Left cardiac atrium (tissue), 4 donors: ENCODE data around the gene MSH5. TPM values are rescaled to one million over a fixed set of nuclear protein-coding genes. Genes with fewer than 3 reads are reported as not detected.

ENCODE experiments used
- ATAC-seq, 2 donors: fragments of 200-7000 bp; cut with Tn5 transposase; one replicate each; pipeline ENCODE4 v1.9.1; 2020; ENCODE audit warnings: mild to moderate bottlenecking in 2 of 2, moderate library complexity in 2 of 2
- DNase-seq: peaks from one replicate; pipeline ENCODE4 v3.0.0-alpha.2; 2020
- intact Hi-C, 2 donors: fragments of 100-400 bp; cut with DNase I; formaldehyde crosslinking; loops; one replicate each; pipeline versions ENCODE4 v1.14.1 to v1.15.1; 2022 to 2023
- total RNA-seq, 2 donors: library from RNA; stranded (reverse); fragmentation: NEBNext Ultra II Directional; extraction: Animal tissue kit (Norgen Biotek cat#: 25700); gene quantifications; one replicate each; pipeline ENCODE4 v1.2.1, GENCODE V29; 2021
- donor health status: DM: no; HTN: yes; CAD: no.
- donor health status: DM: no; HTN: yes; CAD: no; lungs with severe emphysema.
- donor health status: DM: yes; HTN: yes; CAD: no.
- donor health status: Dilated cardiomyopathy.

MSH5 gene
- total RNA-seq, 2 donors from 2014 or later: 2.6 to 3.0 TPM

DNA sequence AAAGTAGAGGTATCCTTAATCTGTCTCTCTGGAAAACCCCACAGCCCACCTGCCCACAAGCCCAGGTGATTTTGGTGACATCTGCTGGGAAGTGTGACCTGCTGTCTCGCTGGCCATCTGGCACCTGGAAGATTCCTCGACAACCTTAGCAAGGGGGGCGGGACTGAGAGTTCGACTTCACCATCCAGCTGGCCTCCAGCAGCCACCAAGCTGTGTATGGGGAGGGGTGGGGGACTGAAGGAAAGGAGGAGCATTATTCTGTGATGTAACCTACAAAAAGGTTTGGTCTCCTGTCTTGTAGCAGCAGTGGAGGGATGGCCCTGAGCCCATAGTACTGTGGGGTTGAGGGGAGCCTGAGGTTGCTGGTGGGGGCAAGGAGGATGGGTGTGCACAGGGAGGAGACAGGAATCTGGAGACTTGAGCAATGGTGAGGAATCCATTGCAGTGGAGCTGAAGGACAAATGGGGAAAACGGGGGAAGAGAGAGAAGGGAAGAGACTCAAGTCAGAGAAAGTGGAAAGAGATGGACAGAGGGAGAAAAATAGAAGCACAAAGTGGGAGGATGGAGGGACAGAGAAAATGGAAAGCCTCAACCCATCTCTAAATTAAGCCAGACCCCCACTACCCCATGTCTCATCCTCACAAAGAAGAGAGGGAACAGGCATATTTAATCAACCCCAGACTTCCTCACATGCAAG lies 29.1 kb upstream of the MSH5 start:
- DNase-seq (no peak), ATAC-seq (no peak)
- intact Hi-C loops: no loop called here

DNA sequence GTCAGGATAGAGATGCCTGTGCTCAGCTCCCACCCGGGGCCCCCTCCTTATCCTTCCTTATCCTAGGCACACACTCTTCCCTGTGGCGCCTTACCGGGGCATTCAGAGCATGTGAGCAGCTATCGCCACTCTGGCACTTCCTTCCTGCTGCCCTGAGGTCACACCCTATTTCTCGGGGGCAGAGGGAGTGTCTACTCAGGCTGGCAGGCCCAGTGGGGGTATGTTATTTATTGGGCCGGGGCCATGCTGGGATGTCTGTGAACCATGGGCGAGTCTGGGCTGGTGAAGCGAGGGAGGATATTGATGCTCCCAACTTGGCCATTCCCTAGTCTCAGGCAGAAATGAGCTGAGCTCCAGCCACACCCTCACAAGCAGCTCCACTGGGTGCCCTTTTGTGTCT lies 28.6 kb upstream of the MSH5 start:
- DNase-seq (no peak), ATAC-seq (peak in 1 of 2 donors; percentile 29)
- intact Hi-C loops: no loop called here

DNA sequence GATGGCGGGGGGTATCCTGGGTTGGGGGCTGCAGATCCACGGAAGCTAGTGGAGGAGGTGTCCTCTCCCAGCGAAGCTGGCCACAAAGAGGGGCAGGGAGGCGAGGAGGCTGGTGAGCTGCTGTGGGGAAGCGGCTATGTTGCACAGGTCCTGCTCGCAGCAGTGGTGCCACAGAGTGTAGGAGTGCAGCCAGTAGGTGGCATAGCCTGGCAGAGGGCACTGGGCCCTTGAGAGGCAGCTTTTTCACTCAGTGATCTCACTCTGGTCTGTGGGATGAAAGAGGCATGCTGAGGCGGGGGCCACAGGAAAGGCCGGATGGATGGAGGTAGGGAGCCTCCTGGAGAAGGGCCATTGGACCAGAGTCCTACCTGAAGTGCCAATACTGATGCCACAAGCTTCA lies 27.5 kb upstream of the MSH5 start:
- intact Hi-C loops: no loop called here
- DNase-seq: no peak
- ATAC-seq: peak in 1 of 2 donors; percentile 44

DNA sequence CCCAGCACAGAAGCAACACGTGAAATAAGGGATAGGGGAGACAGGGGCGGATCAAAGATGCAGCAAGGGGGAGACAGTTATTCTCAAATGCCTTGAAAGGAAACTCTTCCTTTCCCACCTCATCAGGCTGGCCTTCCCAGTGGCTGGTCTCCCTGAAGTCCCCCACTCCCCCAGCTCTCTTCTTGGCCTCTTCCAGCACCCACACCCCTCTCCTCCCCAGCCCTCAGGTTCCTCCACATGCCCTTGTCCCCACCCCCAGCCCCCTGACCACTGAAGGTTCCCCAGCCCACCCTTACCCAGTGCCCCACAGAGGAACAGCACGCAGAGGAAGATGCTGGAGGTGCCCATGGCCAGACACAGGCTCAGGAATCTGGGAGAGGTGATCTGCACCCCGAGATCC lies 26.3 kb upstream of the MSH5 start:
- intact Hi-C loops: no loop called here
- no peak for ATAC-seq
- no peak for DNase-seq

DNA sequence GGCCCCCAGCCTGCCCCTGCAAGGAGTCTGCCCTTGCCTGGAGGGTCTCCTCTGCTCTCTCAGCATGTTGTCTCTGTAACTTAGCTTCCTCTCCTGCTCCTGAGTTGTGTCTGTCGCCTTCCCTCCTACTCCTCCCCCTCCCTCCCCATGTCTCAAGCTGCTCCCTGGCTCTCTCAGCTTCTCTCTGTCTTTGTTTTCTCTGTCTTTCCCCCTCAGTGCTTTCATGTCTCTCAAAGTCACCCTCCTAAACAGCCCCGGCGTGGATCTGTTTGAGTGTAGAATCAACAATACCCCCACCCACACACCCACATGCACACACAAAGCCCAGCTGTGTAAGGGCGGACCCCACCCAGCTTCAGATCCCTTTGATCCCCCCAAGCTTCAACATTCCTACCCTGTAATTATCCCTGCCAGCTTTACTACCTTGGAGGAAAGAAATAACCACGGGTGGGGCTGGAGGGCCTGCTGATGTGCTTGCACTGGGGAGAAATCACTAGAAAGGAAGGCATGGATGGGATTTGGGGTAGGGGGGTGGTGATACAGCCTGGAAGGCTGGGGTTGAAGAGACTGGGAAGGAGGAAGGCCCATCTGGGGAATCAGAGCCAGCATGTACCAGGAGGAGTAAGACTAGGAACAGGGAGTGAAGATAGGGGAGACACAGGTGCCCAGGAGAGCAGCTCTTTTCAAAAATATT lies 25.7 kb upstream of the MSH5 start:
- intact Hi-C loops: no loop called here
- no peak for ATAC-seq
- no peak for DNase-seq

DNA sequence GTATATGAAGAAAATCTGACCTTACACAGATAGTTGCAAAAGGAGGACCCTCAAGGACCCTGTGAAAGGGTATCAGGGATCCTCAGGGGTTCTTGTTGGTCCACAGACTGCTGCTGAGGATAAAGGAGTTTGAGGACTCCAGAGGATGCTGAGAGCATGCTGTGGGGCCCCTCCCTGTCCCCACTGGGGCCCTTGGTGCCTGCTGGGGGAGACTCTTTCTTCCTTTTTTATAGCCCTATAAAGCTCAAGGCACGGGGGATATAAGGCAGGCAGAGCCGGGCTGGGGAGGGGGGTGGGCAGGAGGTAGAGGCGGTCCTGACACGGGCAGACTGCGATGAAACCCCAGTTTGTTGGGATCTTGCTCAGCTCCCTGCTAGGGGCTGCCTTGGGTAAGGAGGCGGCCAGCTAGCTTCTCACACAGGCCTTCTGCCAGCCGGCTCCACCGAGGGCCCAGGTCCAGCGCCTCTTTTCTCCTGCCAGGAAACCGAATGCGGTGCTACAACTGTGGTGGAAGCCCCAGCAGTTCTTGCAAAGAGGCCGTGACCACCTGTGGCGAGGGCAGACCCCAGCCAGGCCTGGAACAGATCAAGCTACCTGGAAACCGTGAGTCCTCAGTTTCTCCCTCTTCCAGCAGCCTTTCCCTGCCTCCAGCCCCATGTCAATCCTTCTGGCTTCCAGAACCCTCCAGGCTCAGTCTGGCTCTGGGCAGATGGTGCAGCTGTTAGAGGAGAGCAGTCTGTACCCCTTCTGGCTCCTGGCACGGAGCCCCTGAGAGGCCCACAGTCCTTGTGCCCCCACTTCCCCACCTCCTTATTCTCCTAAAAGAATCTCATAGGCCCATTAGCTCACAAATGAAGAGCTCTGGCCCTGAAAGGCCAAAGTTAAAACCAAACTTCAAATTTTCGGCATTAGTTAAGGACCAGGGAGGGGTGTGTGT lies 24.5 kb upstream of the MSH5 start, which contains the start of gene LY6G6D:
LY6G6D (plus strand) TSS at position 327 of the 937 bp plus-strand sequence; CDS start at position 335, 8 bp downstream.
- ATAC-seq: no peak
- intact Hi-C loops: no loop called here
- no peak for DNase-seq

DNA sequence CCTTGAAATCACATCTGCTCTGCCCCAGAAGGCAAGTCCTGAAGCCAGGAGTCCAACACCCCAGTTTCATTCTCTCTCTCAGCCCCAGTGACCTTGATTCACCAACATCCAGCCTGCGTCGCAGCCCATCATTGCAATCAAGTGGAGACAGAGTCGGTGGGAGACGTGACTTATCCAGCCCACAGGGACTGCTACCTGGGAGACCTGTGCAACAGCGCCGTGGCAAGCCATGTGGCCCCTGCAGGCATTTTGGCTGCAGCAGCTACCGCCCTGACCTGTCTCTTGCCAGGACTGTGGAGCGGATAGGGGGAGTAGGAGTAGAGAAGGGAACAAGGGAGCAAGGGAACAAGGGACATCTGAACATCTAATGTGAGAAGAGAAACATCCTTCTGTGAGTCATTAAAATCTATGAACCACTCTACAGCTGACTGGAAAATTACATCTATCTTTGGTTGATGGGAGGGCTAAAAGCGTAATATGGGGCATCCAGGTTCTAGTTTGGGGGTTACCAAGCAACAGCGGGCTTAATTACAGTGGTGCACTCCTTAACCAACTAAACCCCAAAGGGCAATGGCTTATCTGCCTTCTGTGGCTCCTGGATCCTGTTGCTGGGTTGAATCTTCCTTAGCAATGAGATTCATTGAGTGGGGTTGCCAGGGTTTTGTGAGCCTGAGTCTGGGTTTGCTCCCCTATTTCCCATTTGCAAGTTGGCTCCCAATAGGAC lies 22.1 kb upstream of the MSH5 start:
- no peak for ATAC-seq
- no peak for DNase-seq
- intact Hi-C loops: no loop called here

DNA sequence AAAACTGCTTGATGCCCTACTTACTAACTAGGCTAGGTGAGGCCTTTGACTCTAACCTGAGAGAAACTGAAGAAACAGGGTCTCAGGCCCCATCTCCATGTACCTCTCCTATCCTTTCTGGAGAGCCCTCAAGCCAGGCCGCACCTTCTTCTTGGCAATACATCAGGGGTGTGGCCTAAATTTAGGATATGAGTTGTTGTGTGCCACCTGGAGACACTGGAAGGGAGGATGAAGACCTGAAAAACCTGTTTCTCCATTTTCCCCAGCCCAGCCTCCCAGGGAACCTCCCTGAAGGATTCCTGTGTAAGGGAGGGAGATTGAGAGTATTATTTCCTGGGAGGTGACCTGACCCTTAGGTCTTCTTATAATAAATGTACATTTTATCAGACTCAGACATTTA lies 21.5 kb upstream of the MSH5 start:
- ATAC-seq: no peak
- intact Hi-C loops: no loop called here
- DNase-seq: no peak

DNA sequence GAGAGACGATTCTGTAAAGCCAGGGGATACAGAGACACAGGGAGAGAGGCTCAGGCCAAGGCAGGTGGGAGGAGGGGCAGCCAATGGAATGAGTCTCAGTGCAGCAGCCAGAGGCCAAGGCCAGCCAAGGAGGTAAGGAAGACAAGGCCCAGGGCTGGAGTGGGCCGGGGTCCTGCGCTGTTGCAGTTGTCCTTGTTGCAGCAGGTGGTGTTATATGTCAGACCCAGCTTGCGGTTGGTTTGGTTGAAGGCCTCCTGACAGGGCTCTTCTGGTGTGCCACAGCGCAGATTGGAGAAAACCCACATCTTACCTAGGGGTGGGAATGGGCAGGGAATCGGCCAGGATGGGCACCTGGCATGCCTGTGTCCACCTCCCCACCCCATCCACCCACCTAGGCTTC lies 20.8 kb upstream of the MSH5 start:
- intact Hi-C loops: no loop called here
- no peak for DNase-seq
- no peak for ATAC-seq

DNA sequence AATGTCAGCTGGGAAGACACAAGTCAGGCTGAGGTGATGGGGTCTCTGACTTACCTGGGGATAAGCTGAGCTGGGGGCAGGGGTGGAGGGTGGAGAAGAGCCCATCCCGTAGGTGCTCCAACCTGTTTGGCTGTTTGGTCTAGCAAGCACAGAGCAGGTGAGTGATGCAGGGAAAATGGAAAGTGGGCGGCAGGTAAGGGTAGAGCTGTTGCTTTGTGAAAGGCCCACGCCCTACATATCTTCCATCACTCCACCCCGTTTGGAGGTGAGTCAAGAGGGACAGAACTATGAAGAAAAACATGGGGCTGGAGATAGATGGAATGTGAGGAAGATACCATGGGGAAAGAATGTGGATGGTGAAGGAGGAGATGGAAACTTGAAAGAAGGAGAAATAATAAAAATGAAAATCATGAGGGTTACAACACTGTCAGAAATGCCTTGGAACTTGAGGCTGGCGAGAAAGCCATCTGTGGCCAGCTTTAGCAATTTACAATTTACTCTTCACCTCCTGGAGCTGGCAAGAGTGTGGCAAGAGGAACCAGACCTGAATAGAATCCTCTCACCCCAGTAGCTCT lies 19.5 kb upstream of the MSH5 start:
- intact Hi-C loops: no loop called here
- no peak for DNase-seq
- no peak for ATAC-seq

DNA sequence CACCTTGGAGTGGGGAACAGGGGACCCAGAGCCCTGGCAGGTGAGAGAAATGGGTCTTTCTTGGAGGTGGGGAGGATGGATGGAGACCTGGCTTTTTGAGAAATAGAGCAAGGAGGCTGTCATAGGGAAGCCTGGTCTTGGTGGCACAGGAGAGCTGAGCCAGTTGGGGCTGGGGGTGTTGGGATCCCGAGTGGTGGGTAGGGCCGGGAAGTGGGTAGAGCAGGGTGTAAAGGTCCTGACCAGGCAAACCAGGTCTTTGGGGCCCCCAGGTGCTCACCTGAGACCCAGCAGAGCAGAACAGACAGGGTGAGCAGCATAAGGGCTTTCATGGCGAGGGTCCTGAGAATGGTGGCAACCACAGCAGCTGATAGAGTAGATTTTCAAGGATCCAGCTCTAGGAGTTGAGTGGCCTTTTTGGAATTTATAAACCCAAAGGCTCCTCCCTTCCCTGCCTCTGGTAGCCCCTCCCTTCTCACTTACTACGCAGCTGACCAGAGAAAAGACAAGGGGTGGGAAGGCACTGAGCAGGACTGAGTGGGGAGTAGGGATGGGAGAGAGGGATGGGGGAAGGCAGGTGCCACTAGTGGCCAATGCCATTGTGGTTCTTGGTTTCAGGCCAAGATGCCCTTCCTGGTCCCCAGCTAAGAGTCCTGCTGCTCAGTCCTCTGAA lies 18.3 kb upstream of the MSH5 start, which contains the start of gene LY6G6C:
LY6G6C (minus strand) TSS at position 396 of the 670 bp plus-strand sequence; CDS start at position 329, 67 bp downstream.
- no peak for DNase-seq
- ATAC-seq: no peak
- intact Hi-C loops: no loop called here

DNA sequence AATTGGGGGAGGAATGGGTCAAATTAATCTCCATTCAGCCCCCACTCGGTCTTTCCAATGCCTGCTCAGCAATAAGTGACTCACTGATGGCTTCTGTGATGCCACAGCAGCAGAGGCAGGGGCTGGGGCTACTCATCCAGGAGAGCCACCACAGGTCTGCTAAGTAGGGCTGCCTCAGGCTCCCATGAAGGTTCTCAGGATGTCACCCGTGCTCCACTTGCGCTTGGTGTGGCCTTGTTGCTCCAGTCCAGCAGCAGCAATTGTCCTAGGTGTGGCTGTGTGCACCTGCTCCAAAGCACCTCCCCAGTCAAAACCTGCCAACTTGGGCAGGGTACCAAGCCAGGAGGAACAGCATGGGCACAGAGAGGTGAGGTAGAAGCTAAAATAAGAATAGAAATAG lies 17.6 kb upstream of the MSH5 start:
- no peak for ATAC-seq
- DNase-seq: no peak
- intact Hi-C loops: no loop called here

DNA sequence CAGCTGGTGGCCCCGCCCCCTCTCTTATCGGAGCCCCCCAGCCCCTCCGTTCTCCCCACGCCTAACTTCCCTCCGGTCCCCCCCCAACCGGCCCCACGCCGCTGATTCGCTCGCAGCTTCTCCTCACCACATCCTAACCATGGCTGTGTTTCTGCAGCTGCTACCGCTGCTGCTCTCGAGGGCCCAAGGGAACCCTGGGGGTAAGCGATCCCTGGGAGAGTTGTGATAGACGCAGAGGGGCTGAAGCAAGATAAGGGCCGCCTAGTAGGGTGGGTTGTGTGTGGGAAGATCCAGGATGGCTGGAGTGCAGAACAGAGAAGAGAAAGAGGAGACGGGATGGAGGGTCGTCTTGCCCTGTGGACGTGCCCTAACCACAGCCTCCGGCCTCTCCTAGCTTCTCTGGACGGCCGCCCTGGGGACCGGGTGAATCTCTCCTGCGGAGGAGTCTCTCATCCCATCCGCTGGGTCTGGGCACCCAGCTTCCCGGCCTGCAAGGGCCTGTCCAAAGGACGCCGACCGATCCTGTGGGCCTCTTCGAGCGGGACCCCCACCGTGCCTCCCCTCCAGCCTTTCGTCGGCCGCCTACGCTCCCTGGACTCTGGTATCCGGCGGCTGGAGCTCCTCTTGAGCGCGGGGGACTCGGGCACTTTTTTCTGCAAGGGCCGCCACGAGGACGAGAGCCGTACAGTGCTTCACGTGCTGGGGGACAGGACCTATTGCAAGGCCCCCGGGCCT lies 16.4 kb upstream of the MSH5 start, which contains the start of gene MPIG6B:
MPIG6B (plus strand) TSS at position 129 of the 735 bp plus-strand sequence; CDS start at position 140, 11 bp downstream.
- no peak for ATAC-seq
- DNase-seq: no peak
- intact Hi-C loops: no loop called here

DNA sequence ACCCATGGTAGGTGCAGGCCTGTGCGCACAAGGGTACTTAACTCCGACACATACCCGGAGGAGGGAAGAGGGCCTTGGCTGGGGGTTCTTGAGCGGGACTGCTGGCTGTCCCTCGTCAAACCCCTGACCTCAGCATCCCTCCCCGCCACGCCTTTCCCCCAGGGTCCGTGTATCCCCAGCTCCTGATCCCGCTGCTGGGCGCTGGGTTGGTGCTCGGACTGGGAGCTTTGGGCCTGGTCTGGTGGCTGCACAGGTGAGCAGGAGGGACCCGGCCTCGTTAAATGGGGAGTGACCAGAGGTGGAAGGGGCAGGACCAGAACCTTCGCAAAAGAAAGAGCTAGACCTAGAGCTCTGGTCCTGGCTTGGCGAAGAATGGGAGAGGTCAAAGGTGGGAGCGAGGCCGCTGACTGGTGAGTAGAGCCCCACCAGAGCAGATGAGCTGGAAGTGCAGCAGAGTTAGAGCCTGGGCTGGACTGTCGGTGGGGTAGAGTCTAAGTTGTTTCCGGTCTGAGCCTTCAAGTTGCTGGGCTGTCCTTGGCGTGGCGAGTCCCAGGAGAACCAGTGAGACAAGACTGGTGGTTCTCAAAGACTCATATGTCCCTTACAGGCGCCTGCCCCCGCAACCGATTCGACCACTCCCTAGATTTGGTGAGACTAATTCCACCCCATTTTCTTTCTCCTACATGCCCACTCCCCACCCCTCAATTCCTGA lies 15.7 kb upstream of the MSH5 start:
- DNase-seq (peak; percentile 36), ATAC-seq (peak in 1 of 2 donors; percentile 2)
- intact Hi-C loops: no loop called here

DNA sequence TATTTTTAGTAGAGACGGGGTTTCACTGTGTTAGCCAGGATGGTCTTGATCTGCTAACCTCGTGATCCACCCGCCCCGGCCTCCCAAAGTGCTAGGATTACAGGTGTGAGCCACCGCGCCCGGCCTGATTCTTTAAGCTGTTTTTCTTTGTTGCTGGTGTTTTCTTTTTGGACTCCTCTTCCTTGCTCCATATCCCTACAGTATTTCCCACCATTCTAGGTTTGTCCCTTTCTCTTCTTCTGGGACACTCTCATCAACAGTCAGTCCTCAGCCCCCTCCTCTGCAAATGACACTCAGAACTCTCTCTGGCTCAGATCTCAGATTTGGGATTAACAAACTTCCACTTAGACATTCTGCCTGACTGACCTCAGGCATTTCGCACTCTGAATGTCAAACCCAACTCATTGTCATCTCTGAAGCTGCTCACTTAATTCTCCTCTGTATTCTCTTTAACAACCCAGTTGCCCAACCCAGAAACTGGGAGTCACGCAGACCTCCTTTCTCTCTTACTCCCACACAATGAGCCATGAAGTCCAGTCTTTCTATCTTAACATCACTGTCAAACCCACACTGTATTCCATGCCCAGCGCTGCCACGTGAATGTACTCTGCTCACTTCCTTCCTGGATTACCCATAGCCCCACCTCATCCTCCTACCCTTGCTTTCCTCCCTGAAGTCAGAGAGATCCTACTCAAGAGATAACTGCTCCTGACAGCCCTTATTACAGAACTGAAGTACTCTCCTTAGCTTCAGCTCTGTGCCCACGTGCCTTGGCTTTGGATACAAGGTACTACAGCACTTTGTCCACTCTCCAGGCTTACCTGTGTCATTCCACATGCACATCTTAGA lies 14.1 kb upstream of the MSH5 start:
- intact Hi-C loops: no loop called here
- peak in 1 of 2 donors; percentile 6 for ATAC-seq
- no peak for DNase-seq
